Muscle of leg (tissue), 11 donors: ENCODE data around the gene HSD3B7. TPM values are rescaled to one million over a fixed set of nuclear protein-coding genes. Genes with fewer than 3 reads are reported as not detected.

Experiments used
- DNase-seq: peaks from one replicate; pipeline ENCODE4 v3.0.0; 2013
- H3K27ac ChIP-seq: one replicate; pipeline ENCODE4 v1.5.1; 2013; ENCODE audit warnings: mild to moderate bottlenecking, low read length, control low read depth
- H3K27me3 ChIP-seq: one replicate; pipeline ENCODE4 v1.6.1; 2013; ENCODE audit warnings: low read length; ENCODE audit not compliant: control insufficient read depth, insufficient read depth
- H3K36me3 ChIP-seq: one replicate; pipeline ENCODE4 v1.6.1; 2013; ENCODE audit warnings: low read length; ENCODE audit not compliant: control insufficient read depth, insufficient read depth
- H3K4me1 ChIP-seq: one replicate; pipeline ENCODE4 v1.6.1; 2013; ENCODE audit warnings: low read length; ENCODE audit not compliant: control insufficient read depth, insufficient read depth
- H3K4me3 ChIP-seq: one replicate; pipeline ENCODE4 v1.5.1; 2013; ENCODE audit warnings: low read length, control low read depth
- H3K9me3 ChIP-seq: replicated peaks from 2 replicates; pipeline ENCODE4 v1.6.1; 2013; ENCODE audit warnings: low read depth, low read length; ENCODE audit not compliant: control insufficient read depth
- WGBS: methylation state at CpG from one replicate; pipeline ENCODE4 v1.1.5; 2013; ENCODE audit warnings: missing lambda C conversion rate; ENCODE audit not compliant: insufficient coverage; 5-methylcytosine and 5-hydroxymethylcytosine counted together
- polyA plus RNA-seq, 8 donors: library from polyadenylated mRNA; unstranded; fragments of 120-200 nt; gene quantifications; one replicate each; pipeline versions ENCODE4 v1.2.1 to v1.2.3, GENCODE V29; 2013; ENCODE audit warnings: inconsistent platforms in 1 of 8, low replicate concordance in 1 of 8; ENCODE audit not compliant: insufficient read length in 8 of 8, insufficient read depth in 1 of 8
- total RNA-seq: library from RNA; stranded (reverse); fragments of 120-200 nt; gene quantifications from one replicate; pipeline ENCODE4 v1.2.4, GENCODE V29; 2013

HSD3B7 gene
- total and polyA plus RNA-seq, 9 donors: 7.3 to 13.7 (median 9.1) TPM

- H3K27ac ChIP-seq: no peak overlapping the region
- H3K36me3 ChIP-seq: no peaks in the 10 kb centered on the region
- DNase-seq: no peak
- peaks cover 7% of the 10 kb centered on the region for H3K27me3 ChIP-seq
- WGBS: 52% methylated on average over 13 of the region's 16 CpGs
- peaks cover 38% of the 10 kb centered on the region for H3K4me1 ChIP-seq
- no peaks in the 10 kb centered on the region for H3K9me3 ChIP-seq
- no peak overlapping the region for H3K4me3 ChIP-seq
These were observed 16.7 kb downstream of the HSD3B7 start for GRCh38 chr16:31001507-31002249.

GRCh38 chr16:31002250-31002700 is 17.3 kb downstream of the HSD3B7 start:
- WGBS: 37% methylated on average over 9 of the region's 10 CpGs
- Histone ChIP-seq H3K36me3 (no peaks in the 10 kb centered on the region), H3K27ac (no peak overlapping the region), H3K9me3 (no peaks in the 10 kb centered on the region), H3K27me3 (peaks cover 10% of the 10 kb centered on the region), H3K4me3 (no peak overlapping the region), H3K4me1 (peaks cover 33% of the 10 kb centered on the region)
- DNase-seq: no peak

GRCh38 chr16:31002862-31003341 is 17.9 kb downstream of the HSD3B7 start:
- peak overlapping the region; percentile 65 for H3K27ac ChIP-seq
- 12% methylated on average over 6 of the region's 9 CpGs for WGBS
- peaks cover 27% of the 10 kb centered on the region for H3K4me1 ChIP-seq
- H3K9me3 ChIP-seq: no peaks in the 10 kb centered on the region
- H3K4me3 ChIP-seq: no peak overlapping the region
- H3K36me3 ChIP-seq: no peaks in the 10 kb centered on the region
- peak; percentile 74 for DNase-seq
- peaks cover 14% of the 10 kb centered on the region for H3K27me3 ChIP-seq

- no peak for DNase-seq
- no peaks in the 10 kb centered on the region for H3K36me3 ChIP-seq
- H3K4me1 ChIP-seq: peaks cover 18% of the 10 kb centered on the region
- WGBS: 100% methylated on average over 1 of the region's 6 CpGs
- H3K27me3 ChIP-seq: peaks cover 16% of the 10 kb centered on the region
- H3K9me3 ChIP-seq: no peaks in the 10 kb centered on the region
- H3K4me3 ChIP-seq: no peak overlapping the region
- no peak overlapping the region for H3K27ac ChIP-seq
These were observed 18.7 kb downstream of the HSD3B7 start for GRCh38 chr16:31003744-31004143.

GRCh38 chr16:31004658-31005057 is 19.7 kb downstream of the HSD3B7 start:
- no peaks in the 10 kb centered on the region for H3K36me3 ChIP-seq
- H3K27ac ChIP-seq: no peak overlapping the region
- no peaks in the 10 kb centered on the region for H3K9me3 ChIP-seq
- H3K27me3 ChIP-seq: peaks cover 22% of the 10 kb centered on the region
- H3K4me3 ChIP-seq: no peak overlapping the region
- DNase-seq: no peak
- WGBS: 72% methylated on average over 2 of the region's 2 CpGs
- peaks cover 18% of the 10 kb centered on the region for H3K4me1 ChIP-seq

GRCh38 chr16:31005350-31006085 is 20.5 kb downstream of the HSD3B7 start:
- WGBS: 52% methylated on average over 8 of the region's 16 CpGs
- H3K27ac ChIP-seq: no peak overlapping the region
- H3K36me3 ChIP-seq: no peaks in the 10 kb centered on the region
- H3K4me3 ChIP-seq: no peak overlapping the region
- peaks cover 24% of the 10 kb centered on the region for H3K4me1 ChIP-seq
- no peaks in the 10 kb centered on the region for H3K9me3 ChIP-seq
- no peak for DNase-seq
- H3K27me3 ChIP-seq: peaks cover 26% of the 10 kb centered on the region

GRCh38 chr16:31006086-31006385 is 21.0 kb downstream of the HSD3B7 start:
- WGBS: 23% methylated on average over 4 of the region's 7 CpGs

GRCh38 chr16:31006589-31006988 is 21.6 kb downstream of the HSD3B7 start:
- 92% methylated on average over 2 of the region's 8 CpGs for WGBS
- peaks cover 30% of the 10 kb centered on the region for H3K4me1 ChIP-seq
- H3K4me3 ChIP-seq: no peak overlapping the region
- no peaks in the 10 kb centered on the region for H3K36me3 ChIP-seq
- H3K27me3 ChIP-seq: peaks cover 34% of the 10 kb centered on the region
- H3K9me3 ChIP-seq: no peaks in the 10 kb centered on the region
- H3K27ac ChIP-seq: no peak overlapping the region
- no peak for DNase-seq

More at GRCh38 chr16:31006086-31006385, 21.0 kb downstream of the HSD3B7 start:
- Histone ChIP-seq H3K27me3 (peaks cover 28% of the 10 kb centered on the region), H3K9me3 (no peaks in the 10 kb centered on the region), H3K4me1 (peaks cover 28% of the 10 kb centered on the region), H3K27ac (no peak overlapping the region), H3K4me3 (no peak overlapping the region), H3K36me3 (no peaks in the 10 kb centered on the region)
- no peak for DNase-seq

- peaks cover 38% of the 10 kb centered on the region for H3K27me3 ChIP-seq
- no peak for DNase-seq
- peaks cover 24% of the 10 kb centered on the region for H3K4me1 ChIP-seq
- no peaks in the 10 kb centered on the region for H3K9me3 ChIP-seq
- no peak overlapping the region for H3K4me3 ChIP-seq
- H3K27ac ChIP-seq: no peak overlapping the region
- no peaks in the 10 kb centered on the region for H3K36me3 ChIP-seq
- 61% methylated on average over 3 of the region's 6 CpGs for WGBS
These were observed 22.7 kb downstream of the HSD3B7 start for GRCh38 chr16:31007684-31008083.

- Histone ChIP-seq H3K27me3 (peaks cover 37% of the 10 kb centered on the region), H3K27ac (no peak overlapping the region), H3K36me3 (no peaks in the 10 kb centered on the region), H3K4me1 (peaks cover 19% of the 10 kb centered on the region), H3K9me3 (no peaks in the 10 kb centered on the region), H3K4me3 (no peak overlapping the region)
- WGBS: 47% methylated on average over 6 of the region's 6 CpGs
- DNase-seq: no peak
These were observed 23.1 kb downstream of the HSD3B7 start for GRCh38 chr16:31008149-31008548.
